Hematopoietic multipotent progenitor cell treated with erythropoietin and hydrocortisone succinate and interleukin-3 and kit ligand, for 4 days (in vitro differentiated cells): Measurements from ENCODE around the gene ZFYVE16.
"Not testable (repeated sequence)": the region's sequence is repeated elsewhere in the genome, so short reads cannot be mapped to it uniquely, and the experiment has no call there.

Experiments used
- DNase-seq: peaks from one replicate; pipeline ENCODE4 v3.0.0-alpha.2; 2015

ZFYVE16 gene

DNA sequence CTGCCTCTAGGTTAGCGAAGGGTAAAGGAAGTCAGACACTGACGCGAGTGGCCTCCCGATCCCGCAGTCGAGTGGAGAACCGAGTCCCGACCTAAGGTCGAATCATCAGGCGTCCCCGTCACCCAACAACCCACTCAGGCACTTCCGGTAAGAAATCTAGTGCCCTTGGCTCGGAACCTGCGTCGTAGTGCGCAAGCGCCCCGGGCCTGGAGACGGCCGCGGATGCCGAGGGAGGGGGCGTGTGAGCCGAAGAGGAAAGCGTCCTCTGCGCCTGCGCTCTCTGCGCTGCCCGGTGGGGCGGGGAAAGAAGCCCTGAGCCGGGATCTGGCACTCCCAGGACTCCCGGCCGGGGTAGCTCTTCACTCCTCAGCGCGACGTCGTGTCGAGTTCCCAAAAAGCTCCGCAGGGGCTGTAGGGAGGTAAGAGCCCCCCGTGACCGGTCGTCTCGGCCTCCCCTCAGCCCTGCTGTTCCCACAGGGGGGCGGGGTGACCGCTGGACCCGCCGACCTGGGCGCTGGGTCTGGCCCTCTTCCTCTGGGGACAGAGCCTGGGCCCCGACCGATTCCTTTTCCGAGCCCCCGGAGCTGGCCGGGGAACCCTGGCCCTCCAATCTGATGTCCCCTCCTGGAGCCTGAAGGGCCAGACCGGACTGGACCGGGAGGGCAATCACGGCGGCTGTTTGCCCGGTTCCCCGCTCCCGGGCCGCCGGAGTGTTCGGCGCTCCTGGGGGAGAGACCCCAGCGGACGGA is at the start of gene ZFYVE16:
Gene ZFYVE16 (plus strand): TSS at position 330 of the 749 bp plus-strand sequence. CDS start 26,084 bp downstream, outside the sequence.
- peak; percentile 99 for DNase-seq

DNA sequence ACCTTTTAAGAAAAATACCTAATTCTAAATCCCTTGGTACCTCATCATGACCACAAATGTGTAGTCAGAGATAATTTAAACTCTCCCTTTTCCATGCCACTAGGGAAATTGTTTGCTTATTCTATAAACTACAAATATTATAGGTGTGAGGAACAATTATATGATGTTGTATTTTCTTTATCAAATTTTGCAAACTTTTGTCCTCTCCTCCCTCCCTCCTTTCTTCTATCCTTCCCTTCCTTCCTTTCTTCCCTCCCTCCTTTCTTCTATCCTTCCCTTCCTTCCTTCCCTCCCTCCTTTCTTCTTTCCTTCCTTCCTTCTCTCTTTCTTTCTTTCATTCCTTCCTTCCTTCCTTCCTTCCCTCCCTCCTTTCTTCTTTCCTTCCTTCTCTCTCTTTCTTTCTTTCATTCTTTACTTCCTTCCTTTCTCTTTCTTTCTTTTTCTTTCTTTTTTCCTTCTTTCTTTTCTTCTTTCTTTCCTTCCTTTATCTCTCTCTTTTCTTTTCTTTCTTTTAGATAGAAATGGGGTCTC is 46.9 kb upstream of the ZFYVE16 start:
- no peak for DNase-seq

- DNase-seq, result no peak
Observed at GRCh38 chr5:80364892-80365291, 43.0 kb upstream of the ZFYVE16 start.

DNA sequence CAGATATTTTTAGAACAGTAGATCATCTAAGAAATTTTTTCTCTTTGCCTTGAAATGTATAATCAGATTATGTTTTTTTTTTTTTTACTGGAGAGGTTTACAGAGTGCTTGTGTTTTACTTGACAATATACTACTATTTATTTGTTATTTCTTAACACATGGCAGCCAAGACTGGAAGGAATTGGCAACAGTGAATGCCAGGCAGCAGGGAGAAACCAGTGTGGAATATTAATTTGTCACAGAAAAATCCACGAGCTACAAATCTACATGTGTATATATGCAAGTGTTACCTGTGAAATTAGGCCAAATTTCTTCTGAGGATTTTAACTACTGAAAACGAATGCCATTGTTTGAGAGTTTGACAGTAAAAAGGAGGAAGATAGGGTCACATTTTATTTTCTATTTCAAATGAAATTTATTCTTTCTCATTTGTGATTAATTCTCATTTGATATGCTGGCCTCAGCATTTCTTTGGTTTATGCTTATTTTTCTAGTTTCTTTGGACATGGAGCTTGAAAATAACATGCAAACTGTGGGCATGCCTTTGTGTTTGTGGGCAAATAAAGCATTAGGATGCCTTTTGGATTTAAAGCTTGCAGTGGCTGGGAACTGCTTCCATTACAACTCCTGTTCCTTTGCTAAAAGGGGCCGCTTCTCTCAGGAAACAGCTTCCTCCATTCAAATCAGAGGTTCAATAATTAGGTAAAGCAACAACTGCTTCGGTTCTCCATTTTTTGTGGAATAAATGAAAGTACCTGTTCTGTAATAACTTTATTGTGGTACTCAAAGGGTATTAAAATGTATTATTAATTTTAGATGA is 39.0 kb upstream of the ZFYVE16 start:
- no peak for DNase-seq

GRCh38 chr5:80369521-80369920 is 38.3 kb upstream of the ZFYVE16 start:
- DNase-seq, result no peak

DNA sequence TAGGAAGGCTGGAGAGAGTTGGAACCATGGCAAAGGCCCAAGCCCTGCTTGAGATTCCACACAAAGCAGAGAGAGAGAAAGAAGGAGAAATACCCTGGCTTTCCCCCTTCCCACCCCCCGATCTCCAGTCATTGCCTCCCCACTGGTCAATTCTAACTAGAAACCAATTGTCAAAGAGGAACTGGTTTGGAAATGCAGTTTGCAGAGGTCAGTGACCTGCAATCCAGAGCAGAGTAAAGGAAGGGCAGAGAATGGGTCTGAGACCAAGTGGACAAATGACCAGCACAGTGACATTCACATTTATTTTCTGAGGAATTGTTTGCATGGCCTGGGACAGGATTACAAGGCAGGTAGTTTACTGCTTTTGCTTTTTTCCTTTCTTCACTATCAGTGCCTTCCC is 37.5 kb upstream of the ZFYVE16 start:
- no peak for DNase-seq

DNA sequence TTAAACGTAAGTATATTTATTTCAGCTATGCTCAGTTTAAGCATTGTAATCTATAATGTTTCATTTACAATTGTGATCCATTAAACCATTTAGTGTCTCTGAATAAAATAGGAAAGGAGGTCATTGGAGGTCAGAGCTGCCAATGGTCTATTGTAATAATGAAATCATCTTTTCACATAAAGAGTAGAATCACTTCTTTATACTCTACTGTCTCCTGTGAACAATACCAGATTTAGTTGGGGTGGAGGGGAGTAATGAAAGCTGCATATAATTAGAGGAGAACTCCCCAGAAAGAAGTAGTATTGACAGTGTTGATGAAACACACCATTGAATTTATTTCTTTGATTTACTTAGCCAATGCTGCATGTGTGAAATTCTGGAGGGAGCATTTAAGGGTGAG is 35.1 kb upstream of the ZFYVE16 start:
- no peak for DNase-seq

DNA sequence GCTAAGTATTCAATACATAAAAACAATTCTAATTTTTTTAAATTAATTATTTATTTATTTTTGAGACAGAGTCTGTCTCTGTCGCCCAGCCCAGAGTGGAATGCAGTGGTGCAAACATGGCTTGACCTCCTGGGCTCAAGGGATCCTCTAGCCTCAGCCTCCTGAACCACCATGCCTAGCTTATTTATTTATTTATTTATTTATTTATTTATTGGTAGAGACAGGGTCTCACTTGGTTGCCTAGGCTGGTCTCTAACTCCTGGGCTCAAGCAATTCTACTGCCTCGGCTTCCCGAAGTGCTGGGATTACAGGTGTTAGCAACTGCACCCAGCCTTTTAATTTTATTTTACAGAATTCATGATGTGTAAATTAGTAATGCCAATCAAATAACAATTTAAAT is 33.7 kb upstream of the ZFYVE16 start:
- DNase-seq, result no peak

DNA sequence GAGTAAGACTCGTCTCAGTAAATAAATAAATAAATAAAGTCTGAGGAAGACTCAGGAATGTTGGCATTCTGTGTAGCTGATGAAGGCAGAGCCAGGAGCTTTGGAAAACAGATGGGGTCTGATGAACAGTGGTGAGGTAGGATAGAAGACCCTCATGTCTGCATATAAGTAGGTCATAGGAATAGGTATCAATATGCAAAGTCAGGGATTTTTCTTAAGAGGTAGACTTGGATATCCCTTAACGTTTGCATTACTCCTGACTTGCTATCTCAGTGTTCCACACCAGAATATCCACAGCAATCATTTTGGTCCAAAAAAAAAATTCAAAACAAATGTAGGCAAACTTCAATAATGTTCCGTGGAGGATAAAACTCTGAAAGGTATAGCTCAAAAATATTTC is 31.3 kb upstream of the ZFYVE16 start:
- DNase-seq, result no peak

DNA sequence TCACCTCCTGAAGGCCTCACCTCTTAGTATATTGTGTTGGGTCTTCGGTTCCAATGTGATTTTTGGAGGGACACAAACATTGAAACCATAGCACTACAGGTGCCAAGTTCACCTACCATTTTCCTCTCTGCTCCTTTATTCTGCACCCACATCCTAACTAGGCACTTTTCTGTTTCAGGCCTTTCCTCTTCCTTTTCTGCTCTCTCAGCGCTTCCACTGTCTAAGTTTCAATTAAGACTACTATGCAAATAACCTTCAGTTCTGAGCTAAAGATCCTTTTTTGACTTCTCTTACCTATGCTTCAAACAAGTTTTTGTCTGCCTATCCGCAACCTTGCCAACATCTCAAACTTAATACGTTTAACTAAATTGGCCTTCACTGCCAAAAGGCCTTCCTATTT is 25.4 kb upstream of the ZFYVE16 start:
- DNase-seq, result no peak

GRCh38 chr5:80387063-80387768 is 20.6 kb upstream of the ZFYVE16 start:
- DNase-seq, result no peak

DNA sequence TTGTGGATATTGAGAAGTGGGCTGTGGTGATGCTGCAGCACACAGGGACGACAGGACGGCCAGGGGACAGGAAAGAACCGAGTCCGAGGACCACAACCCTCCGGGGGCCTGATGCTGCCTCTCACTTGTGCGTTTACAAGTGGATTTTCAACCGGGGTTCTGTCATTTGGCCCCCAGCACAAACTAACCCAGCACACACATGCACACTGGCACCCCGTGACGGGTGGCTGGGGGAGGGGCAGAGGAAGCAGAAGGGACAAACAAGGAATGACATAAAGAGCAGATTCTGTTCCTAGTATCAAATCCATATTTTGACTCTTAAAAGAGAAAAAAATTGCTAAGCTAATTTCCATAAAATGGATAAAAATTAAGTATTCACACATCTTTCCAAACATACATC is 18.3 kb upstream of the ZFYVE16 start:
- DNase-seq, result no peak

- DNase-seq, result not testable (repeated sequence)
Observed at GRCh38 chr5:80390413-80390812, 17.5 kb upstream of the ZFYVE16 start.

GRCh38 chr5:80391267-80391666 is 16.6 kb upstream of the ZFYVE16 start:
- not testable (repeated sequence) for DNase-seq

DNA sequence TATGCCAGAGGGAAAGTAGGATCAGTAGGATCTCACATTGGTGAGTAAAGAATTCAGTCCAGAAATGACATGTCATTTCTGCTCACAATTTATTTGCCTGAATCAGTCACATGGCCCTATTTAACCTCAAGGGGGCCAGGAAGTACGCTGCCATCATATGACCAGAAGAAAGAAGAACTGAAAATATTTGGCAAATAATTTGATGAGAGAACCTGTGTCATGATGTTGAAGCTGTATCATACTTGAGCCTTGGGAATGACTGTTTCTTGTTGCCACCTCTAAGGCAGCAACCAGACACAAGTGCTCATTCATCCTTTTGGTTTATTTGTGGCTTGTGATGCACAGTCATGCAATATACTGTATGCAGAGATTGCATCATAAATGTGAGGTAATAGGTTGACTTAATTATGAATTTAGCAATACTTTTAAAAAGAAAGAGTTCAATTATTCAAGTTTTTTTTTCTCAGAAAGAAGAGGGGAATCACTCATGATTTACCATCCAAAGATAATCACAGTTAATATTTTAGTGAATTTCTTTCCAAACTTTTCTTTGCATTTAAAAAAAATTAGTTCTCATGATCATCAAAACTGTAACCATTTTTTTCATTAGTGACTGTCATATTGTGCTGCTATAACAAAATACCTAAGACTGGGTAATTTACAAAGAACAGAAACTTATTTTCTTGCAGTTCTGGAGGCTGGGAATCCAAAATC is 8.2 kb upstream of the ZFYVE16 start:
- DNase-seq, result peak; percentile 72

DNA sequence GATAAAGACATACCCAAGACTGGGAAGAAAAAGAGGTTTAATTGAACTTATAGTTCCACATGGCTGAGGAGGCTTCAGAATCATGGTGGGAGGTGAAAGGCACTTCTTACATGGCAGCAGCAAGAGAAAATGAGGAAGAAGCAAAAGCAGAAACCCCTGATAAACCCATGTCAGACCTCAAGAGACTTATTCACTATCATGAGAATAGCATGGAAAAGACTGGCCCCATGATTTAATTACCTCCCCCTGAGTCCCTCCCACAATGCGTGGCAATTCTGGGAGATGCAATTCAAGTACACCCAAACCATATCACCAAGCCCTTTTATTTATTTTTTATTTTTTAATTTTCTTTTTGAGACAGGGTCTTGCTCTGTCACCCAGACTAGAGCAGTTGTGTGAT is 7.5 kb upstream of the ZFYVE16 start:
- peak; percentile 20 for DNase-seq

DNA sequence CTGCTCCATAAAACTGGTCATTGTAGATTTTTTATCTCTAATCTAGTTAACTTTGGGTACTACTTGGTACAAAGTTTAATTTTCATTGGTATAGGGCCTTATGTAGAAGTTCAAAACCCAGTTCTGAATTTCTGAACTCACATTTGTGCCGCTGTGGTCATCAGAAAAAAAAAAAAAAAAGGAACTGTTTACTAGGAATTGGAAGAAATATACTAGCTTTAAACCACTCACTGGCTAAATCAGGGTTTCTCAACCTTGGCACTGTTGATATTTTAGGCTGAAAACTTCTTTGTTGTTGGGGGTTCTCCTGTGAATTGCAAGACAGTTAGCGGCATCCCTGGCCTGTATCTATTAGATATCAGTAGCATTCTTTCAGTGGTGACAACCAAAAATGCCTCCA is 4.1 kb upstream of the ZFYVE16 start:
- no peak for DNase-seq

GRCh38 chr5:80406980-80407734 is 707 bp upstream of the ZFYVE16 start:
- DNase-seq, result no peak

DNA sequence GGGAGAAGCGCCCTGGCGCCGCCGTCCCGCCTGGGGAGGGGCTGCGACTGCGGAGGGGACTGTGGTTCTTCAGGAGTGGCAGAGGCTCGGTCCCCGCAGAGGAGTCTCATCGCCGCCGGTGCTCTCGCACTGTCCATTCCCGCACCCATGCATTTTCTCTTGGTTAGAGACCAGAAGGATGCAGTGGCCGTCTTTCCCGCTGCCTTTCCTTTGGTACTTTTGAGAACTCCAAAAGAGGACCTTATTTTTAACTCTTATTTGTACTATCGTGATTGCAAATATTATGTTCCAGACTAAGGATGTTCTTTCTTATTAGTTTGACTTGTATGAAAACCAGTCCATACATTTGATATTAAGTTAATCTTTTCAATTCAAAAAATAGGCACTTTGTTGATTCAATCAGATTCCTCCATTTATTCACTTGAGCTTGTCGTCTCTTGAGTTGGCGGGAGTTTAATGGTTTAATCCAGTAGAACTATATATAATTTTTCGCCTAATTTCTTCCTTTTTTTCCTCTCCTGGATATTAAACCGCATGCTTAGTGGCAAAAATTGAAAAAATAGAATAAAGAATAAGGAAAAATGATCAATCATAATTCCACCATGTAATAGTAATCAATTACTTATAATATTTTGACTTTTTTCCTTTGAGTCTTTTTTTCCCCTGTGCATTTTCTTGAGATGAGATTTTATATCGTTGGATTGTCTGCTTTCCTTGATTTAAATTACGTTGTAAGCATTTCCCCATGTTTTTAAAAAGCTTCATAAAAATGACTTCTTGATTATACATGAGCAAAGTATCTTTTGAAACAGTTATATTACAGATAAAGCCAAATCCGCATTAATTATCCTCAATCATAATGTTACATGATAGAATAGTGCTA is 861 bp downstream of the ZFYVE16 start:
- peak; percentile 68 for DNase-seq

DNA sequence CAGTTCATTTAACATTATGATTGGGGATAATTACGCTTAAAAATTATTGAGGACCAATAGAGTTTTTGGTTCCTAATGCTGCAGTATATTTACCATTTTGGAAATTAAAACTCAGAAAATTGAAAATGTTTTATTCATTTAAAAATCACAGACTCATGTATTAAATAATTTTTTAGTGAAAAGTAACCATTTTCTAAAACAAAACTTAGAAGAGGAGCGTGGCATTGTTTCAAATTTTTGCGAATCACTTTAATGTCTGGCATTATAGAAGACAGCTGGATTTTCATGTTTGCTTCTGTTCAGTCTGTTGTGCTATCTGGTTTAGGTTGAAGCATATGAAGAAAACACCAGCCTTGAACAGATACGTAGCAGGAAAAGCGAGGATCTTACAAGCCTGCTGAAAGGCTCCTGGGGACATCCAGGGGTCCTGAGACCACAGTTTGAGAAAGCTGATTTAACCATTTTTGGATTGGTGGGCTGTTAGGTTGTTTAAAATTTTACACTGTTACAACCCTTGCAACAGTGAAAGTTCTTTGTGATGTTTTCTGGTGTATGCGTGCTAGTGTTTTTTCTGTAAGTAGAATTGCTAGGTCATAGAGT is 1.6 kb downstream of the ZFYVE16 start:
- DNase-seq, result no peak
